Left ventricle myocardium inferior (tissue), 1 donor: ENCODE measurements around the gene SUGCT. TPM values are rescaled to one million over a fixed set of nuclear protein-coding genes. Genes with fewer than 3 reads are reported as not detected.

Source experiments
- DNase-seq: peaks from one replicate; pipeline ENCODE4 v3.0.0-alpha.2; 2020
- H3K27ac ChIP-seq: fragments of 200-600 bp; replicated peaks from 2 replicates; pipeline ENCODE4 v1.8.0; 2021
- H3K27me3 ChIP-seq: fragments of 200-600 bp; 2 replicates; pipeline ENCODE4 v1.8.0; 2021; ENCODE audit warnings: low read depth
- H3K36me3 ChIP-seq: fragments of 200-600 bp; 2 replicates; pipeline ENCODE4 v1.8.0; 2021
- H3K4me1 ChIP-seq: fragments of 200-600 bp; 2 replicates; pipeline ENCODE4 v1.8.0; 2021
- H3K4me3 ChIP-seq: fragments of 200-600 bp; 2 replicates; pipeline ENCODE4 v1.8.0; 2021; ENCODE audit warnings: mild to moderate bottlenecking, moderate library complexity
- H3K9me3 ChIP-seq: fragments of 200-600 bp; replicated peaks from 2 replicates; pipeline ENCODE4 v1.8.0; 2021
- intact Hi-C: fragments of 100-400 bp; cut with micrococcal nuclease; formaldehyde crosslinking; loops from one replicate; pipeline ENCODE4 v1.11.0; 2022
- total RNA-seq: library from RNA; stranded (reverse); fragmentation: NEBNext Ultra II Directional; extraction: Animal tissue kit (Norgen Biotek cat#: 25700); gene quantifications from one replicate; pipeline ENCODE4 v1.2.1, GENCODE V29; 2021
- TF ChIP-seq, protein P1 (sequence below): fragments of 200-600 bp; IDR thresholded peaks from 2 replicates; pipeline ENCODE4 v1.8.0; 2021; ENCODE audit warnings: antibody characterized with exemption, mild to moderate bottlenecking, borderline replicate concordance
- donor health status: DM: no; HTN: yes; CAD: no; lungs with severe emphysema.

SUGCT gene
- total RNA-seq, 1 donor from 2014 or later: 5.0 TPM

DNA sequence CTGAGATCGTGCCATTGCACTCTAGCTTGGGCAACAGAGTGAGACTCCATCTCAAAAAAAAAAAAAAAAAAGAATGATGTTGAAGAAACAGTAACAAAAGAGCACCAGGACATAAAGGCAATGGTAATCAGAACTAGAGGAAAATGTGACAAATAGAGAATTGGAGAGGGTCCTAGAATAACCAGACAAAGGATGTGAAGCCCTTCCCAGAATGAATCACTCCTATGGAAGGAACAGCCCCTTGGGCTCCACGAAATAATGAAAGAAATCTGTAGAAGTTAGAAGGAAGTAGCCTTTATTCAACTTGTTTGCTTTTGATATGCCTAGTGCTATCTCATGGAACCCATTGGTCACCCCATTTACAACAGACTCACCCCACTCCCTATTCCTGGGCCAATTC is 169.2 kb downstream of the SUGCT start:
- no peaks in the 10 kb centered on the region for H3K36me3 ChIP-seq
- TF ChIP-seq, protein P1, sequence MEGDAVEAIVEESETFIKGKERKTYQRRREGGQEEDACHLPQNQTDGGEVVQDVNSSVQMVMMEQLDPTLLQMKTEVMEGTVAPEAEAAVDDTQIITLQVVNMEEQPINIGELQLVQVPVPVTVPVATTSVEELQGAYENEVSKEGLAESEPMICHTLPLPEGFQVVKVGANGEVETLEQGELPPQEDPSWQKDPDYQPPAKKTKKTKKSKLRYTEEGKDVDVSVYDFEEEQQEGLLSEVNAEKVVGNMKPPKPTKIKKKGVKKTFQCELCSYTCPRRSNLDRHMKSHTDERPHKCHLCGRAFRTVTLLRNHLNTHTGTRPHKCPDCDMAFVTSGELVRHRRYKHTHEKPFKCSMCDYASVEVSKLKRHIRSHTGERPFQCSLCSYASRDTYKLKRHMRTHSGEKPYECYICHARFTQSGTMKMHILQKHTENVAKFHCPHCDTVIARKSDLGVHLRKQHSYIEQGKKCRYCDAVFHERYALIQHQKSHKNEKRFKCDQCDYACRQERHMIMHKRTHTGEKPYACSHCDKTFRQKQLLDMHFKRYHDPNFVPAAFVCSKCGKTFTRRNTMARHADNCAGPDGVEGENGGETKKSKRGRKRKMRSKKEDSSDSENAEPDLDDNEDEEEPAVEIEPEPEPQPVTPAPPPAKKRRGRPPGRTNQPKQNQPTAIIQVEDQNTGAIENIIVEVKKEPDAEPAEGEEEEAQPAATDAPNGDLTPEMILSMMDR: no peak
- H3K4me3 ChIP-seq: no peak overlapping the region
- no peak for DNase-seq
- no peak overlapping the region for H3K27ac ChIP-seq
- intact Hi-C loops: no loop called here
- no peaks in the 10 kb centered on the region for H3K27me3 ChIP-seq
- H3K4me1 ChIP-seq: no peaks in the 10 kb centered on the region
- H3K9me3 ChIP-seq: no peaks in the 10 kb centered on the region

DNA sequence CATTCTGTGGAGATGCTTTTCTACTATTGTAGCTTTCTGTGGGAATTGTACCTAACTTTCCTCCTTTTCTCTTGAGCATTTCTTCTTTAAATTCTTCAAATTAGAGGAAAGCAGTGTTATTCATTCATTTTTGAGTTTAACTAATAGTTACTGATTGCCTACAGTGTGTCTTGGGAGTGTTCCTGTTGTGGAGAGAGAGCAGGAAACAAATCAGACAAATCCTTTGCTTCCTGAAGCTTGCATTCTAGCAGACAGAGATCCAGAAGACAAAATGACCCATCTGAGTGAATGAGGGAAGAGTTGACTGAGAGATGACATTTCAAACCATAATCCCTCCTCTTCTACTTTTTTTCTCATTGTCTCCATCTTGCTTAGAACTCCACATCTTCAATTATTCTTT is 170.4 kb downstream of the SUGCT start:
- H3K27ac ChIP-seq: no peak overlapping the region
- no peak for DNase-seq
- no peaks in the 10 kb centered on the region for H3K36me3 ChIP-seq
- H3K4me1 ChIP-seq: no peaks in the 10 kb centered on the region
- intact Hi-C loops: no loop called here
- no peak overlapping the region for H3K4me3 ChIP-seq
- TF ChIP-seq, protein P1: no peak
- H3K9me3 ChIP-seq: no peaks in the 10 kb centered on the region
- H3K27me3 ChIP-seq: no peaks in the 10 kb centered on the region

DNA sequence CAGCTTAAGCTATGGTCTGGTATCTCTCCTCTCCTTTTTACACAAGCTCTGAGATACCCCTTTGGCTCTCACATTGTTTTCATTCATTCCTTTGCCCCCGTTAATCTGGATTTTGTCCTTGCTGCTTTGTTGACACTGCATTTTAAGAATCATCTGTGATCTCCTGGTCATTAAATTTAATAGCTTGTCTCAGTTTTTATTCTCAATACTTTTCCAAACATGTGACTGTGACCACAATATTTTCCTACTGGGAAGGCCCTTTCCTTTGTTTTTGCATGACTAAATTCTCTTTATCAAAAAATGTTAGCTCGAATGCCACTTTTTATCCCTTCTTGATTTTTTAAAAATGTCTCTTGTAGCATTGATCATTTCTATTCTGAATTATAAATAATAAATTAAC is 171.2 kb downstream of the SUGCT start:
- TF ChIP-seq, protein P1: no peak
- intact Hi-C loops: no loop called here
- no peaks in the 10 kb centered on the region for H3K36me3 ChIP-seq
- DNase-seq: no peak
- H3K4me3 ChIP-seq: no peak overlapping the region
- no peaks in the 10 kb centered on the region for H3K9me3 ChIP-seq
- H3K4me1 ChIP-seq: no peaks in the 10 kb centered on the region
- no peak overlapping the region for H3K27ac ChIP-seq
- H3K27me3 ChIP-seq: no peaks in the 10 kb centered on the region

DNA sequence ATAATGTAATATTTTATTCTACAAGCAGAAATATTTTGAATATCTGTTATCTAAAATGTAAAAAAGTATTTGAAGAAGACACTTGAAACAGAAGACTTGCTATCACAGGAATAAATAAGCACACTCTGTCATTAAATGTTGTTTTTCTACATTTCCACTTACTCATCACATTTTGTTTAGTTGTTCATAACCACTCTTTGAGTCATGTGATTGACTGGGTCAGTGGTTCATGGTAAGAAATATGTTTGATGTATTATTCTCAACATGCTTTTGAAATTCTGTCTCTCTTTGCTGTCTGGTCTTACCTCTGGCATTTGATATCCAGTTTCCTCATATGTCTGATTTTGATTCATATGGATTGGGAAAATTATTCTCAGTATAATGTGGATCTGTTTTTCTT is 171.8 kb downstream of the SUGCT start:
- TF ChIP-seq, protein P1: no peak
- DNase-seq: no peak
- H3K4me3 ChIP-seq: no peak overlapping the region
- no peaks in the 10 kb centered on the region for H3K36me3 ChIP-seq
- intact Hi-C loops: no loop called here
- no peaks in the 10 kb centered on the region for H3K4me1 ChIP-seq
- no peaks in the 10 kb centered on the region for H3K27me3 ChIP-seq
- no peaks in the 10 kb centered on the region for H3K9me3 ChIP-seq
- H3K27ac ChIP-seq: no peak overlapping the region

DNA sequence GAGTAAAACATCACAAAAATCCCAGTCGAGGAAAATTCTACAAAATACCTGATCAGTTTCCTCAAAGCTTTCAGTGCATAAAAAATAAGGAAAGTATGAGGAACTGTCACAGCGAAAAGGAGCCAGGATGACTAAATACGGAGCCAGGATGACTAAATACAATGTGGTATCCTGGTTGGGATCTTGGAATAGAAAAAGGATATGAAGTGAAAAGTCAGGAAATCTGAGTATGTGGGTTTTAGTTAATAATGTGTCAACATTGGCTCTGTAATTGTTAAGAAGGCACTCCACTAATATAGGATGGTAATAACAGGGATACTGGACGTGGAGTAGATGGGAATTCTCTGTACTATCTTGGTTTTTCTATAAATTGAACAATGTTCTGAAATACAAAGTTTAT is 175.5 kb downstream of the SUGCT start:
- TF ChIP-seq, protein P1: no peak
- no peaks in the 10 kb centered on the region for H3K27me3 ChIP-seq
- H3K4me1 ChIP-seq: no peaks in the 10 kb centered on the region
- H3K9me3 ChIP-seq: no peaks in the 10 kb centered on the region
- intact Hi-C loops: no loop called here
- no peaks in the 10 kb centered on the region for H3K36me3 ChIP-seq
- no peak overlapping the region for H3K27ac ChIP-seq
- DNase-seq: no peak
- H3K4me3 ChIP-seq: no peak overlapping the region

DNA sequence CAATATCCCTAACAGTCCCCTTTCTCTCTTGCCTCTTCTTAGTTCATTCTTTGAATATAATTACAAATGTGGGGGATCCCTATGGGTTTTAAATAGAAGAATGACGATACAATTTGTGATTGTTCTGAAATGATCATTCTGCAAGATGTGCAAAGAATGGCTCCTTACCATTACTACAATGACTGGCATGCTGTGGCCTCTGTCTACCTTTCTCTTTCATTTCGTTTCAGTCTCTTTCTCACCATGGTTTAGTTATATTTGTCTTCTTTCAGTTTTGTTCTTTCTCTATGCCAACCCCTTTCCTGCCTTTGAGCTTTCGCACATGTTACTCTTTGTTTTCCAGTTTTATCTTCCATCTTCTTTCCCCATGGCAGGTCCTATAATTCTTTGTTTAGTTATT is 176.5 kb downstream of the SUGCT start:
- intact Hi-C loops: no loop called here
- Histone ChIP-seq H3K36me3 (no peaks in the 10 kb centered on the region), H3K27ac (no peak overlapping the region), H3K4me3 (no peak overlapping the region), H3K9me3 (no peaks in the 10 kb centered on the region), H3K4me1 (no peaks in the 10 kb centered on the region), H3K27me3 (no peaks in the 10 kb centered on the region)
- TF ChIP-seq, protein P1: no peak
- no peak for DNase-seq
